GM19023 (cell line): ENCODE results near the gene SREBF1.

Experiments used
- ATAC-seq: cut with Tn5 transposase; IDR thresholded peaks from one replicate; pipeline ENCODE4 v1.9.1; 2021; ENCODE audit warnings: mild to moderate bottlenecking, moderate library complexity; ENCODE audit not compliant: unreplicated experiment

Gene SREBF1

GRCh38 chr17:17798573-17799255, 38.1 kb downstream of the SREBF1 start:
- ATAC-seq, result no peak

- no peak for ATAC-seq
Measured at GRCh38 chr17:17798010-17798556, 38.7 kb downstream of the SREBF1 start.

GRCh38 chr17:17797119-17797809, 39.5 kb downstream of the SREBF1 start:
- ATAC-seq, result no peak

GRCh38 chr17:17796787-17797061, 40.1 kb downstream of the SREBF1 start:
- ATAC-seq, result no peak

GRCh38 chr17:17795946-17796786, 40.6 kb downstream of the SREBF1 start:
- no peak for ATAC-seq

GRCh38 chr17:17795296-17795695, 41.5 kb downstream of the SREBF1 start:
- ATAC-seq, result no peak

GRCh38 chr17:17794382-17794781, 42.4 kb downstream of the SREBF1 start:
- ATAC-seq, result no peak

- ATAC-seq, result no peak
Measured at GRCh38 chr17:17793378-17794214, 43.2 kb downstream of the SREBF1 start.

GRCh38 chr17:17792551-17793377, 44.0 kb downstream of the SREBF1 start:
- no peak for ATAC-seq

- no peak for ATAC-seq
Measured at GRCh38 chr17:17792037-17792550, 44.7 kb downstream of the SREBF1 start.

- no peak for ATAC-seq
Measured at GRCh38 chr17:17790637-17791464, 45.9 kb downstream of the SREBF1 start.

- ATAC-seq, result no peak
Measured at GRCh38 chr17:17789828-17790636, 46.8 kb downstream of the SREBF1 start.

GRCh38 chr17:17789410-17789809, 47.4 kb downstream of the SREBF1 start:
- no peak for ATAC-seq

- no peak for ATAC-seq
Measured at GRCh38 chr17:17788967-17789366, 47.8 kb downstream of the SREBF1 start.

- ATAC-seq, result no peak
Measured at GRCh38 chr17:17787568-17787967, 49.2 kb downstream of the SREBF1 start.

- no peak for ATAC-seq
Measured at GRCh38 chr17:17786998-17787397, 49.8 kb downstream of the SREBF1 start.

- no peak for ATAC-seq
Measured at GRCh38 chr17:17785407-17785806, 51.4 kb downstream of the SREBF1 start.
